IMR-90 (cell line): ENCODE measurements around the gene SLC4A4. TPM values are rescaled to one million over a fixed set of nuclear protein-coding genes. Genes with fewer than 3 reads are reported as not detected.

Source experiments
- ATAC-seq: fragments of 200-7000 bp; cut with Tn5 transposase; 2 replicates; pipeline ENCODE4 v1.9.1; 2020; ENCODE audit warnings: low read depth, mild to moderate bottlenecking, moderate library complexity
- BruUV-seq: library from RNA; stranded (reverse); fragments of 400-500 nt; replicated peaks from 2 replicates; lab custom pipeline; 2021; lab: Mats Ljungman, UMichigan
- CTCF ChIA-PET: fragments of 300-600 bp; formaldehyde crosslinking; extraction: SDS; loops from one replicate; lab custom pipeline; 2021; ENCODE audit warnings: antibody characterized with exemption; lab: Yijun Ruan, JAX
- POLR2A ChIA-PET: fragments of 300-600 bp; sonication (Branson Sonifier 250); formaldehyde crosslinking; loops from one replicate; lab custom pipeline; 2022; ENCODE audit warnings: antibody characterized with exemption; ENCODE audit not compliant: unreplicated experiment; lab: Charles Lee
- DNase-seq: peaks from one replicate; pipeline ENCODE4 v3.0.0; 2013
- H2AFZ ChIP-seq: replicated peaks from 2 replicates; pipeline ENCODE3; 2013; ENCODE audit warnings: low read length, mild to moderate bottlenecking; ENCODE audit not compliant: poor library complexity
- H2AK5ac ChIP-seq: 2 replicates; pipeline ENCODE4 v1.6.1; 2013; ENCODE audit warnings: low read depth, low read length, inconsistent platforms
- H2AK9ac ChIP-seq: replicated peaks from 2 replicates; pipeline ENCODE3; 2013; ENCODE audit warnings: mild to moderate bottlenecking, low read depth, low read length, moderate library complexity; ENCODE audit not compliant: poor library complexity
- H2BK120ac ChIP-seq: 2 replicates; pipeline ENCODE4 v1.6.1; 2013; ENCODE audit warnings: low read depth, low read length, inconsistent platforms
- H2BK15ac ChIP-seq: 3 replicates; pipeline ENCODE4 v1.6.1; 2013; ENCODE audit warnings: low read depth, low read length, inconsistent platforms
- H2BK20ac ChIP-seq: 2 replicates; pipeline ENCODE4 v1.6.1; 2013; ENCODE audit warnings: low read depth, mild to moderate bottlenecking, inconsistent platforms, low read length, moderate library complexity
- H2BK5ac ChIP-seq: 2 replicates; pipeline ENCODE4 v1.6.1; 2013; ENCODE audit warnings: mild to moderate bottlenecking, low read depth, low read length, inconsistent platforms; ENCODE audit not compliant: poor library complexity, severe bottlenecking
- H3K14ac ChIP-seq: replicated peaks from 2 replicates; pipeline ENCODE4 v1.6.1; 2013; ENCODE audit warnings: low read depth, low read length, inconsistent platforms
- H3K18ac ChIP-seq: 2 replicates; pipeline ENCODE4 v1.6.1; 2013; ENCODE audit warnings: low read depth, low read length, control low read depth
- H3K23ac ChIP-seq: 2 replicates; pipeline ENCODE4 v1.6.1; 2013; ENCODE audit warnings: low read depth, low read length, inconsistent platforms
- H3K27ac ChIP-seq: 2 replicates; pipeline ENCODE4 v1.5.1; 2013; ENCODE audit warnings: mild to moderate bottlenecking, control low read depth, low read length; ENCODE audit not compliant: insufficient read depth
- H3K27me3 ChIP-seq: 2 replicates; pipeline ENCODE4 v1.6.1; 2013; ENCODE audit warnings: low read length; ENCODE audit not compliant: control insufficient read depth, insufficient read depth
- H3K36me3 ChIP-seq: 2 replicates; pipeline ENCODE4 v1.6.1; 2013; ENCODE audit warnings: low read length, mixed read lengths; ENCODE audit not compliant: control insufficient read depth, insufficient read depth
- H3K4ac ChIP-seq: 2 replicates; pipeline ENCODE4 v1.6.1; 2013; ENCODE audit warnings: low read depth, low read length, inconsistent platforms
- H3K4me1 ChIP-seq: 2 replicates; pipeline ENCODE4 v1.6.1; 2013; ENCODE audit warnings: low read length, mixed read lengths; ENCODE audit not compliant: control insufficient read depth, insufficient read depth
- H3K4me2 ChIP-seq: 2 replicates; pipeline ENCODE4 v1.6.1; 2013; ENCODE audit warnings: low read depth, mild to moderate bottlenecking, control low read depth, low read length, moderate library complexity
- H3K4me3 ChIP-seq: 2 replicates; pipeline ENCODE4 v1.5.1; 2013; ENCODE audit warnings: low read depth, mild to moderate bottlenecking, control low read depth, low read length, moderate library complexity; ENCODE audit not compliant: insufficient read depth
- H3K56ac ChIP-seq: 2 replicates; pipeline ENCODE4 v1.6.1; 2013; ENCODE audit warnings: low read length, inconsistent platforms; ENCODE audit not compliant: insufficient read depth; ENCODE audit errors: extremely low read depth
- H3K79me1 ChIP-seq, 2 experiments: 2 replicates each; pipeline ENCODE4 v1.6.1; 2013; ENCODE audit warnings: low read length in 2 of 2, inconsistent platforms in 1 of 2, low read depth in 1 of 2
- H3K9ac ChIP-seq: 2 replicates; pipeline ENCODE4 v1.6.1; 2013; ENCODE audit warnings: low read depth, low read length, control low read depth
- H3K9me1 ChIP-seq: 2 replicates; pipeline ENCODE4 v1.6.1; 2013; ENCODE audit warnings: low read length, inconsistent platforms; ENCODE audit not compliant: insufficient read depth
- H3K9me3 ChIP-seq: 2 replicates; pipeline ENCODE4 v1.6.1; 2013; ENCODE audit warnings: low read length; ENCODE audit not compliant: control insufficient read depth, insufficient read depth
- H4K20me1 ChIP-seq: 2 replicates; pipeline ENCODE4 v1.6.1; 2013; ENCODE audit warnings: low read length, inconsistent platforms; ENCODE audit not compliant: insufficient read depth
- H4K5ac ChIP-seq: 2 replicates; pipeline ENCODE4 v1.6.1; 2013; ENCODE audit warnings: mild to moderate bottlenecking, low read depth, low read length, control low read depth
- H4K8ac ChIP-seq, 2 experiments: 2 replicates each; pipeline ENCODE4 v1.6.1; 2013; ENCODE audit warnings: low read depth in 2 of 2, low read length in 2 of 2, control low read depth in 1 of 2, inconsistent platforms in 1 of 2
- H4K91ac ChIP-seq: 2 replicates; pipeline ENCODE4 v1.6.1; 2013; ENCODE audit warnings: low read depth, low read length, inconsistent platforms; ENCODE audit not compliant: insufficient read depth
- BHLHE40 ChIP-seq: fragments of 150-350 bp; IDR thresholded peaks from 2 replicates; pipeline ENCODE4 v1.6.1; 2016; ENCODE audit warnings: mild to moderate bottlenecking, low read depth, low read length
- CEBPB ChIP-seq: IDR thresholded peaks from 2 replicates; pipeline ENCODE4 v1.6.1; 2012; ENCODE audit warnings: low read depth, low read length, improper control_type of control experiment
- CHD1 ChIP-seq: IDR thresholded peaks from 2 replicates; pipeline ENCODE4 v1.6.1; 2012; ENCODE audit warnings: low read depth, low read length, improper control_type of control experiment
- CTCF ChIP-seq: conservative IDR thresholded peaks from 2 replicates; pipeline ENCODE4 v1.5.1; 2012; ENCODE audit warnings: mild to moderate bottlenecking, low read depth, low read length, improper control_type of control experiment
- FOS ChIP-seq: fragments of 150-350 bp; IDR thresholded peaks from 2 replicates; pipeline ENCODE4 v1.6.1; 2016; ENCODE audit warnings: low read depth, low read length
- MAFK ChIP-seq: IDR thresholded peaks from 2 replicates; pipeline ENCODE4 v1.6.1; 2012; ENCODE audit warnings: low read depth, low read length, improper control_type of control experiment
- MAZ ChIP-seq: IDR thresholded peaks from 2 replicates; pipeline ENCODE4 v1.6.1; 2012; ENCODE audit warnings: low read depth, mild to moderate bottlenecking, low read length, improper control_type of control experiment, moderate library complexity, borderline replicate concordance
- MXI1 ChIP-seq: IDR thresholded peaks from 2 replicates; pipeline ENCODE4 v1.6.1; 2012; ENCODE audit warnings: low read depth, mild to moderate bottlenecking, low read length, moderate library complexity, borderline replicate concordance
- NFE2L2 ChIP-seq: fragments of 150-350 bp; IDR thresholded peaks from 2 replicates; pipeline ENCODE4 v1.6.1; 2016; ENCODE audit warnings: low read depth, mild to moderate bottlenecking, low read length
- POLR2A ChIP-seq: IDR thresholded peaks from 2 replicates; pipeline ENCODE4 v1.6.1; 2012; ENCODE audit warnings: mild to moderate bottlenecking, low read depth, low read length
- RAD21 ChIP-seq: IDR thresholded peaks from 2 replicates; pipeline ENCODE4 v1.6.1; 2012; ENCODE audit warnings: low read length, improper control_type of control experiment
- RCOR1 ChIP-seq: IDR thresholded peaks from 2 replicates; pipeline ENCODE4 v1.6.1; 2012; ENCODE audit warnings: mild to moderate bottlenecking, low read length, improper control_type of control experiment; ENCODE audit not compliant: insufficient replicate concordance
- RFX5 ChIP-seq: IDR thresholded peaks from 2 replicates; pipeline ENCODE4 v1.8.0; 2012; ENCODE audit warnings: low read depth, mild to moderate bottlenecking, low read length, moderate library complexity
- SMC3 ChIP-seq: fragments of 150-350 bp; IDR thresholded peaks from 2 replicates; pipeline ENCODE4 v1.6.1; 2016; ENCODE audit warnings: low read depth, mild to moderate bottlenecking, antibody characterized with exemption, low read length, moderate library complexity
- WGBS, 2 experiments: methylation state at CpG; one replicate each; pipeline versions ENCODE4 v1.1.5 to v1.1.7; 2013; ENCODE audit warnings: missing lambda C conversion rate in 2 of 2; ENCODE audit not compliant: insufficient read length in 1 of 2; ENCODE audit errors: extremely low coverage in 2 of 2; 5-methylcytosine and 5-hydroxymethylcytosine counted together
- dilution Hi-C: fragments of 300-500 bp; cut with HindIII; formaldehyde crosslinking; loops from one replicate; pipeline ENCODE4 v1.14.3; 2018; ENCODE audit warnings: low sequenced_read_pairs; ENCODE audit not compliant: unreplicated experiment
- in situ Hi-C: fragments of 300-500 bp; cut with MboI; formaldehyde crosslinking; loops from 3 replicates; pipeline ENCODE4 v1.14.3; 2019; ENCODE audit warnings: low sequenced_read_pairs, inconsistent platforms, mixed read lengths
- intact Hi-C: fragments of 100-400 bp; cut with micrococcal nuclease; formaldehyde crosslinking; loops from 2 replicates; pipeline ENCODE4 v1.10.0; 2022
- polyA plus RNA-seq, 3 experiments: library from polyadenylated mRNA; depleted of rRNA; stranded (reverse); fragments of >200 nt; gene quantifications; 2 replicates each; pipeline ENCODE4 v1.2.3, GENCODE V29; 2012; ENCODE audit warnings: low replicate concordance in 1 of 3
- total RNA-seq: library from RNA; depleted of rRNA; stranded (reverse); fragments of >200 nt; gene quantifications from 2 replicates; pipeline ENCODE4 v1.2.3, GENCODE V29; 2012
- TF ChIP-seq, protein P1 (sequence below): fragments of 150-350 bp; IDR thresholded peaks from 2 replicates; pipeline ENCODE4 v1.6.1; 2017; ENCODE audit warnings: mild to moderate bottlenecking, antibody characterized with exemption, low read length, low read depth
- TF ChIP-seq, protein P2 (sequence below): fragments of 150-350 bp; IDR thresholded peaks from 2 replicates; pipeline ENCODE4 v1.6.1; 2016; ENCODE audit warnings: low read depth, mild to moderate bottlenecking, low read length, moderate library complexity, borderline replicate concordance

The SLC4A4 gene
- total and polyA plus RNA-seq, 2 of the 4 experiments (the other 2 are of a cell fraction) = 5.6 to 16.8 TPM

DNA sequence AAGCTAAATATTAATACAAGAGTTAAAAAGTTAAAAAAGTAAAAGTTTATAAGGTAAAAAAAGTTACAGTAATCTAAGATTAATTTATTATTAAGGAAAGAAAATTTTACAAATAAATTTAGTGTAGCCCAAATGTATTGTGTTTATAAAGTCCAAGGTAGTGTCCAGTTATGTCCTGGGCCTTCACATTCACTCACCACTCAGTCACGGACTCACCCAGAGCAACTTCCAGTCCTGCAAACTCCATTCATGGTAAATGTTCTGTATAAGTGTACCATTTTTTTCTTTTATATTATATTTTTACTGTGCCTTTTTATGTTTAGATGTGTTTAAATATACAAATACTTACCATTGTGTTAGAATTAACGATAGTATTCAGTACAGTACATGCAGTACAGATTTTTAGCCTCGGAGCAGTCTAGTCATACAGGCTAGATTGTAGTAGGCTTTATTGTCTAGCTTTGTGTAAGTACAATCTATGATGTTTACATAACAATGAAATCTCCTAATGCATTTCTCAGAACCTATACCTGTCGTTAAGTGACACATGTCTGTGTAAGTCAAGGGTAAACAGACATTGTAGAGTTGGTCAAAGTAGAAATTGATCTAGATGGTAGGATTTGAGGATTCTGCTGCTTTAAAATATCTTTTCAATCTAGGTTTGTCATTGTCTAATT, 247.4 kb downstream of the SLC4A4 start:
- no peaks in the 10 kb centered on the region for H3K36me3 ChIP-seq
- TF ChIP-seq CEBPB = no peak
- TF ChIP-seq RFX5 = no peak
- no peak for TF ChIP-seq RCOR1
- TF ChIP-seq MXI1 = no peak
- no peak for TF ChIP-seq CHD1
- no peak for TF ChIP-seq MAFK
- TF ChIP-seq POLR2A = no peak
- no peak for TF ChIP-seq CTCF
- TF ChIP-seq, protein P1, sequence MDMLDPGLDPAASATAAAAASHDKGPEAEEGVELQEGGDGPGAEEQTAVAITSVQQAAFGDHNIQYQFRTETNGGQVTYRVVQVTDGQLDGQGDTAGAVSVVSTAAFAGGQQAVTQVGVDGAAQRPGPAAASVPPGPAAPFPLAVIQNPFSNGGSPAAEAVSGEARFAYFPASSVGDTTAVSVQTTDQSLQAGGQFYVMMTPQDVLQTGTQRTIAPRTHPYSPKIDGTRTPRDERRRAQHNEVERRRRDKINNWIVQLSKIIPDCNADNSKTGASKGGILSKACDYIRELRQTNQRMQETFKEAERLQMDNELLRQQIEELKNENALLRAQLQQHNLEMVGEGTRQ = no peak
- no peak for TF ChIP-seq MAZ
- TF ChIP-seq NFE2L2 = no peak
- TF ChIP-seq RAD21 = no peak
- no peak for TF ChIP-seq SMC3
- no peak for TF ChIP-seq BHLHE40
- TF ChIP-seq FOS = no peak
- TF ChIP-seq, protein P2, sequence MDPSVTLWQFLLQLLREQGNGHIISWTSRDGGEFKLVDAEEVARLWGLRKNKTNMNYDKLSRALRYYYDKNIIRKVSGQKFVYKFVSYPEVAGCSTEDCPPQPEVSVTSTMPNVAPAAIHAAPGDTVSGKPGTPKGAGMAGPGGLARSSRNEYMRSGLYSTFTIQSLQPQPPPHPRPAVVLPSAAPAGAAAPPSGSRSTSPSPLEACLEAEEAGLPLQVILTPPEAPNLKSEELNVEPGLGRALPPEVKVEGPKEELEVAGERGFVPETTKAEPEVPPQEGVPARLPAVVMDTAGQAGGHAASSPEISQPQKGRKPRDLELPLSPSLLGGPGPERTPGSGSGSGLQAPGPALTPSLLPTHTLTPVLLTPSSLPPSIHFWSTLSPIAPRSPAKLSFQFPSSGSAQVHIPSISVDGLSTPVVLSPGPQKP = no peak
- no peaks in the 10 kb centered on the region for H3K4me1 ChIP-seq
- no peak overlapping the region for H3K9ac ChIP-seq
- no peak overlapping the region for H4K8ac ChIP-seq
- H2BK120ac ChIP-seq = no peak overlapping the region
- WGBS, 2 experiments = no CpG with 5 or more reads among the region's 4 CpGs
- H3K27me3 ChIP-seq = no peaks in the 10 kb centered on the region
- 0 out of 2 replicates have a peak, but pooled peaks cover 1% of the 10 kb centered on the region for H3K9me3 ChIP-seq
- no peak overlapping the region for H4K91ac ChIP-seq
- H3K4me3 ChIP-seq = no peak overlapping the region
- BruUV-seq = no TSS peak
- H3K14ac ChIP-seq = no peak overlapping the region
- no peak for DNase-seq
- H2AK9ac ChIP-seq = no peak overlapping the region
- H2BK20ac ChIP-seq = no peak overlapping the region
- CTCF ChIA-PET = no interaction called here
- no peak overlapping the region for H3K4ac ChIP-seq
- no peaks in the 10 kb centered on the region for H3K9me1 ChIP-seq
- intact Hi-C loops = no loop called here
- POLR2A ChIA-PET = no interaction called here
- no peak overlapping the region for H3K27ac ChIP-seq
- ATAC-seq = no peak
- no peak overlapping the region for H2AFZ ChIP-seq
- H3K56ac ChIP-seq = no peak overlapping the region
- H2BK15ac ChIP-seq = no peak overlapping the region
- no peaks in the 10 kb centered on the region for H3K79me1 ChIP-seq
- H2BK5ac ChIP-seq = no peak overlapping the region
- no peak overlapping the region for H3K18ac ChIP-seq
- H3K4me2 ChIP-seq = no peak overlapping the region
- in situ Hi-C loops = no loop called here
- dilution Hi-C loops = no loop called here
- no peaks in the 10 kb centered on the region for H4K20me1 ChIP-seq
- no peak overlapping the region for H3K23ac ChIP-seq
- H2AK5ac ChIP-seq = no peak overlapping the region
- no peak overlapping the region for H4K5ac ChIP-seq
